ENCODE data around the gene ATP6V1A.
"Not testable (repeated sequence)": the region's sequence is repeated elsewhere in the genome, so short reads cannot be mapped to it uniquely, and the experiment has no call there.

The ATP6V1A gene

DNA sequence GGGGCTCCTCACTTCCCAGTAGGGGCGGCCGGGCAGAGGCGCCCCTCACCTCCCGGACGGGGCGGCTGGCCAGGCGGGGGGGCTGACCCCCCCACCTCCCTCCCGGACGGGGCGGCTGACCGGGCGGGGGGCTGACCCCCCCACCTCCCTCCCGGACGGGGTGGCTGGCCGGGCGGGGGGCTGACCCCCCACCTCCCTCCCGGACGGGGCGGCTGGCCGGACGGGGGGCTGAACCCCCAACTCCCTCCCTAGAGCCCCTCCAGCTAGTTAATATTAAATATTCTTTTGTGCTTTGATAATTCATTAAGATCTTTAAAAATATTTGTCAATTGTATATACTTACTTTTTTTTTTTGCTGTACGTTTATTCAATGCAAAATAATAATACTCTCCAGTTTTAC, 103.0 kb downstream of the ATP6V1A start:
- H3K4me3 Mint-ChIP-seq; H3K36me3 Mint-ChIP-seq (ENCODE audit: low read depth); H3K27ac Mint-ChIP-seq; H3K9me3 Mint-ChIP-seq; H3K4me1 Mint-ChIP-seq (ENCODE audit: low read depth); DNase-seq (ENCODE audit: low spot score): not testable (repeated sequence)
- H3K27me3 Mint-ChIP-seq (ENCODE audit: low read depth): peaks cover 12% of the 10 kb centered on the region

DNA sequence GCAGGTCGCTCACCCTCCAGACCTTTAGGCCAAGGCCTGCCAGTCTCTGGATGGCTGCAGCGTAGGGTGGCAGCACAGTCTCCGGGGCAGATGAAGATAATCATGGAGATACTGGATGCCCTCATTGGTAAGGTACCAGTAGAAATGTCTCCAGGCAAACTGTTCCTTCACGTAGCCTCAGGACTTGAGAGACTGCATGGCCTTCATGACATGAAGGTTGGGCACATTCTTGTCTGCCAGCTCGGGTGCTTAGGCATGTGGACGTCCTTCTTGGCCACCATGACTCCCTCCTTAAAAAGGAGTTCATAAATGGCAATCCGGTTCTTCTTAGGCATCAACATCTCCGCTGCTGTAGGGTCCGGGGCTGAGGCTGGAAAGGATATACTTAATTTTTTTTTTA, 103.6 kb downstream of the ATP6V1A start:
- H3K9me3 Mint-ChIP-seq; DNase-seq (ENCODE audit: low spot score); H3K4me1 Mint-ChIP-seq (ENCODE audit: low read depth); H3K27ac Mint-ChIP-seq; H3K4me3 Mint-ChIP-seq; H3K36me3 Mint-ChIP-seq (ENCODE audit: low read depth): not testable (repeated sequence)
- H3K27me3 Mint-ChIP-seq (ENCODE audit: low read depth): peaks cover 12% of the 10 kb centered on the region

DNA sequence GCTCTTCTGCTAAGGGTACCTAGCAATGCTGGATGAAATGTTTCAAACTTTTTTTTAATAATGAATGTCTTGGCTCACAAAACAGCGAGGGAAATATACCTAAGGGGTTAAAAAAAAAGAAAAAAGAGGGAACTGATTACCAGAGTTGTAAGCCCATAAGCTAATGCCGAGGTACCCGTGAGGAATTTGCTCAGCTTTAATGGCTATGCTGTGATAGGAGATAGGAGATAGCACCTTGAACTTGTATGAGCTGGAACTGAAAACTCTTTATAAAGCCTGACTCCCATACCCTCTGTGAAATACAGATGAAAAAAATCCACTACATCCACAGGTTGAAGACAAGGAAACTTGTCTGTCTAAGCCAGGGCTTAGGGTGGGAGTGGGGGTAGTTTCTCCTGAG, 105.7 kb downstream of the ATP6V1A start:
- no peaks in the 10 kb centered on the region for H3K36me3 Mint-ChIP-seq (ENCODE audit: low read depth)
- H3K27me3 Mint-ChIP-seq (ENCODE audit: low read depth): peaks cover 10% of the 10 kb centered on the region
- no peaks in the 10 kb centered on the region for H3K9me3 Mint-ChIP-seq
- H3K4me3 Mint-ChIP-seq: no peak overlapping the region
- H3K4me1 Mint-ChIP-seq (ENCODE audit: low read depth): no peaks in the 10 kb centered on the region
- no peak for DNase-seq (ENCODE audit: low spot score)
- no peak overlapping the region for H3K27ac Mint-ChIP-seq

Measured in T-helper 2 cell treated with Interferon-gamma antibody and Interleukin-4, amounts not matched to agents 5 μg/mL and 100 μg/mL, for 36 hours (primary cell).